Measurements from ENCODE around the gene LARGE1. TPM values are rescaled to one million over a fixed set of nuclear protein-coding genes. Genes with fewer than 3 reads are reported as not detected.

Gene LARGE1
- total and polyA plus RNA-seq, 2 of the 4 experiments (the other 2 are of a cell fraction): 6.2 to 12.4 TPM

- H3K14ac ChIP-seq (replicated peaks; ENCODE audit: low read depth, low read length): no peak overlapping the region
- no TSS peak for BruUV-seq (replicated peaks)
- H4K5ac ChIP-seq (ENCODE audit: low read depth, low read length): no peak overlapping the region
- no peak overlapping the region for H3K27ac ChIP-seq (ENCODE audit: insufficient read depth, low read length)
- no peak overlapping the region for H3K9ac ChIP-seq (ENCODE audit: low read depth, low read length)
- H3K36me3 ChIP-seq (ENCODE audit: control insufficient read depth, insufficient read depth, low read length): no peaks in the 10 kb centered on the region
- H3K4me3 ChIP-seq (ENCODE audit: insufficient read depth, low read depth, low read length): no peak overlapping the region
- no peak overlapping the region for H2BK5ac ChIP-seq (ENCODE audit: low read depth, low read length, poor library complexity, severe bottlenecking)
- H3K18ac ChIP-seq (ENCODE audit: low read depth, low read length): no peak overlapping the region
- H3K79me1 ChIP-seq (ENCODE audit: low read depth in 1 of 2, low read length in 2 of 2): no peaks in the 10 kb centered on the region
- no peak overlapping the region for H2BK120ac ChIP-seq (ENCODE audit: low read depth, low read length)
- no peak overlapping the region for H2BK15ac ChIP-seq (ENCODE audit: low read depth, low read length)
- H3K23ac ChIP-seq (ENCODE audit: low read depth, low read length): no peak overlapping the region
- H3K56ac ChIP-seq (ENCODE audit: extremely low read depth, insufficient read depth, low read length): no peak overlapping the region
- WGBS, 2 experiments (ENCODE audit: extremely low coverage in 2 of 2, insufficient read length in 1 of 2): no CpG with 5 or more reads among the region's 3 CpGs
- no peak overlapping the region for H4K8ac ChIP-seq (ENCODE audit: low read depth in 2 of 2, low read length in 2 of 2)
- no peaks in the 10 kb centered on the region for H3K9me1 ChIP-seq (ENCODE audit: insufficient read depth, low read length)
- POLR2A ChIA-PET (ENCODE audit: unreplicated experiment): no interaction called here
- in situ Hi-C loops (cut with MboI; ENCODE audit: low sequenced_read_pairs): no loop called here
- CTCF ChIA-PET: no interaction called here
- H3K9me3 ChIP-seq (ENCODE audit: control insufficient read depth, insufficient read depth, low read length): no peaks in the 10 kb centered on the region
- dilution Hi-C loops (cut with HindIII; ENCODE audit: low sequenced_read_pairs, unreplicated experiment): no loop called here
- no peak overlapping the region for H4K91ac ChIP-seq (ENCODE audit: insufficient read depth, low read depth, low read length)
- H3K27me3 ChIP-seq (ENCODE audit: control insufficient read depth, insufficient read depth, low read length): no peaks in the 10 kb centered on the region
- H3K4me2 ChIP-seq (ENCODE audit: low read depth, low read length): no peak overlapping the region
- no peaks in the 10 kb centered on the region for H3K4me1 ChIP-seq (ENCODE audit: control insufficient read depth, insufficient read depth, low read length)
- H2AK9ac ChIP-seq (replicated peaks; ENCODE audit: low read depth, low read length, poor library complexity): no peak overlapping the region
- intact Hi-C loops (cut with micrococcal nuclease): no loop called here
- no peak for ATAC-seq (ENCODE audit: low read depth)
- no peak overlapping the region for H3K4ac ChIP-seq (ENCODE audit: low read depth, low read length)
- H2AFZ ChIP-seq (replicated peaks; ENCODE audit: low read length, poor library complexity): no peak overlapping the region
- no peaks in the 10 kb centered on the region for H4K20me1 ChIP-seq (ENCODE audit: insufficient read depth, low read length)
- no peak for DNase-seq
- TF ChIP-seq RAD21 (IDR thresholded peaks at IDR 0.05; ENCODE audit: low read length) (no peak), BHLHE40 (IDR thresholded peaks at IDR 0.05; ENCODE audit: low read depth, low read length) (no peak), MAZ (IDR thresholded peaks at IDR 0.05; ENCODE audit: borderline replicate concordance, low read depth, low read length) (no peak), MAFK (IDR thresholded peaks at IDR 0.05; ENCODE audit: low read depth, low read length) (no peak), CHD1 (IDR thresholded peaks at IDR 0.05; ENCODE audit: low read depth, low read length) (no peak)
- H2BK20ac ChIP-seq (ENCODE audit: low read depth, low read length): no peak overlapping the region
- H2AK5ac ChIP-seq (ENCODE audit: low read depth, low read length): no peak overlapping the region
These were observed 498.4 kb downstream of the LARGE1 start for GRCh38 chr22:33421859-33422258.

Measured in IMR-90 (cell line).